Trophoblast cell (in vitro differentiated cells and primary cell): ENCODE data around the gene ARPC2.

Experiments used
- DNase-seq, 2 donors: peaks; one replicate each; pipeline ENCODE4 v3.0.0-alpha.2; 2016
- H2AFZ ChIP-seq: 2 replicates; pipeline ENCODE4 v1.6.1; 2013; ENCODE audit warnings: low read length, moderate library complexity, mild to moderate bottlenecking; ENCODE audit not compliant: insufficient read depth, poor library complexity
- H2AK5ac ChIP-seq: 2 replicates; pipeline ENCODE4 v1.6.1; 2013; ENCODE audit warnings: mild to moderate bottlenecking, low read length
- H2BK120ac ChIP-seq: 2 replicates; pipeline ENCODE4 v1.6.1; 2013; ENCODE audit warnings: low read length, mild to moderate bottlenecking, moderate library complexity; ENCODE audit not compliant: insufficient read depth, poor library complexity
- H2BK12ac ChIP-seq: 2 replicates; pipeline ENCODE4 v1.6.1; 2013; ENCODE audit warnings: mild to moderate bottlenecking, low read length, moderate library complexity
- H2BK5ac ChIP-seq: 2 replicates; pipeline ENCODE4 v1.6.1; 2013; ENCODE audit warnings: low read length, low read depth, moderate library complexity, mild to moderate bottlenecking; ENCODE audit not compliant: poor library complexity
- H3K14ac ChIP-seq: 2 replicates; pipeline ENCODE4 v1.6.1; 2013; ENCODE audit warnings: mild to moderate bottlenecking, low read length
- H3K18ac ChIP-seq: 2 replicates; pipeline ENCODE4 v1.6.1; 2013; ENCODE audit warnings: mild to moderate bottlenecking, low read length
- H3K23ac ChIP-seq: 2 replicates; pipeline ENCODE4 v1.6.1; 2013; ENCODE audit warnings: low read length
- H3K27ac ChIP-seq: 2 replicates; pipeline ENCODE4 v1.5.1; 2013; ENCODE audit warnings: low read depth, mild to moderate bottlenecking, inconsistent platforms, low read length, moderate library complexity
- H3K27me3 ChIP-seq: 2 replicates; pipeline ENCODE4 v1.6.1; 2013; ENCODE audit warnings: inconsistent platforms, mild to moderate bottlenecking, low read length, moderate library complexity; ENCODE audit not compliant: insufficient read depth
- H3K36me3 ChIP-seq, 2 experiments: 1 replicate in 1 of 2; 2 replicates in 1 of 2; pipeline ENCODE4 v1.6.1; 2013; ENCODE audit warnings: low read length in 2 of 2, mild to moderate bottlenecking in 2 of 2, moderate library complexity in 1 of 2; ENCODE audit not compliant: insufficient read depth in 2 of 2, control insufficient read depth in 1 of 2
- H3K4ac ChIP-seq: 2 replicates; pipeline ENCODE4 v1.6.1; 2013; ENCODE audit warnings: low read depth, mild to moderate bottlenecking, low read length, moderate library complexity
- H3K4me1 ChIP-seq, 2 experiments: 1 replicate in 1 of 2; 2 replicates in 1 of 2; pipeline ENCODE4 v1.6.1; 2013; ENCODE audit warnings: low read length in 2 of 2, mild to moderate bottlenecking in 2 of 2, moderate library complexity in 1 of 2; ENCODE audit not compliant: insufficient read depth in 2 of 2, control insufficient read depth in 1 of 2
- H3K4me2 ChIP-seq: 2 replicates; pipeline ENCODE4 v1.6.1; 2013; ENCODE audit warnings: inconsistent platforms, mild to moderate bottlenecking, low read length, moderate library complexity
- H3K4me3 ChIP-seq: 2 replicates; pipeline ENCODE4 v1.5.1; 2013; ENCODE audit warnings: mild to moderate bottlenecking, low read depth, low read length, inconsistent platforms
- H3K79me1 ChIP-seq: one replicate; pipeline ENCODE4 v1.6.1; 2013; ENCODE audit warnings: low read length
- H3K79me2 ChIP-seq: 2 replicates; pipeline ENCODE4 v1.6.1; 2013; ENCODE audit warnings: low read length, mild to moderate bottlenecking; ENCODE audit not compliant: control insufficient read depth, insufficient read depth, poor library complexity
- H3K9ac ChIP-seq: 2 replicates; pipeline ENCODE4 v1.6.1; 2013; ENCODE audit warnings: mild to moderate bottlenecking, low read length
- H3K9me3 ChIP-seq: 2 replicates; pipeline ENCODE4 v1.6.1; 2013; ENCODE audit warnings: low read depth, mild to moderate bottlenecking, control low read depth, inconsistent platforms, low read length; ENCODE audit not compliant: insufficient read depth
- H4K12ac ChIP-seq: 2 replicates; pipeline ENCODE4 v1.6.1; 2013; ENCODE audit warnings: low read depth, mild to moderate bottlenecking, low read length, moderate library complexity
- H4K8ac ChIP-seq: 2 replicates; pipeline ENCODE4 v1.6.1; 2013; ENCODE audit warnings: low read depth, mild to moderate bottlenecking, low read length, moderate library complexity
- H4K91ac ChIP-seq: one replicate; pipeline ENCODE4 v1.6.1; 2013; ENCODE audit warnings: low read depth, mild to moderate bottlenecking, low read length, moderate library complexity
- WGBS: extraction: QIAGEN DNeasy Blood & Tissue Kit; methylation state at CpG from one replicate; pipeline ENCODE4 v1.1.7; 2013; ENCODE audit warnings: missing lambda C conversion rate; ENCODE audit not compliant: insufficient read length, insufficient coverage; ENCODE audit errors: extremely low coverage; 5-methylcytosine and 5-hydroxymethylcytosine counted together

Gene ARPC2

GRCh38 chr2:218263817-218264641, 47.0 kb downstream of the ARPC2 start:
- no CpG with 5 or more reads among the region's 17 CpGs for WGBS
- Histone ChIP-seq H3K27ac (no peak overlapping the region), H3K4me3 (no peak overlapping the region), H2BK120ac (no peak overlapping the region), H3K9ac (no peak overlapping the region), H3K14ac (no peak overlapping the region), H2AK5ac (no peak overlapping the region), H2AFZ (no peak overlapping the region), H3K4me2 (no peak overlapping the region), H2BK12ac (no peak overlapping the region), H4K91ac (no peak overlapping the region), H3K9me3 (no peaks in the 10 kb centered on the region), H3K36me3 (peaks cover 47 to 49% of the 10 kb centered on the region in 2 experiments), H4K12ac (no peak overlapping the region), H2BK5ac (no peak overlapping the region), H3K27me3 (no peaks in the 10 kb centered on the region), H3K23ac (no peak overlapping the region), H3K4me1 (peaks cover 15 to 26% of the 10 kb centered on the region in 2 experiments), H4K8ac (no peak overlapping the region), H3K4ac (no peak overlapping the region), H3K18ac (no peak overlapping the region), H3K79me2 (no peaks in the 10 kb centered on the region), H3K79me1 (peaks cover 6% of the 10 kb centered on the region)
- no peak for DNase-seq

DNA sequence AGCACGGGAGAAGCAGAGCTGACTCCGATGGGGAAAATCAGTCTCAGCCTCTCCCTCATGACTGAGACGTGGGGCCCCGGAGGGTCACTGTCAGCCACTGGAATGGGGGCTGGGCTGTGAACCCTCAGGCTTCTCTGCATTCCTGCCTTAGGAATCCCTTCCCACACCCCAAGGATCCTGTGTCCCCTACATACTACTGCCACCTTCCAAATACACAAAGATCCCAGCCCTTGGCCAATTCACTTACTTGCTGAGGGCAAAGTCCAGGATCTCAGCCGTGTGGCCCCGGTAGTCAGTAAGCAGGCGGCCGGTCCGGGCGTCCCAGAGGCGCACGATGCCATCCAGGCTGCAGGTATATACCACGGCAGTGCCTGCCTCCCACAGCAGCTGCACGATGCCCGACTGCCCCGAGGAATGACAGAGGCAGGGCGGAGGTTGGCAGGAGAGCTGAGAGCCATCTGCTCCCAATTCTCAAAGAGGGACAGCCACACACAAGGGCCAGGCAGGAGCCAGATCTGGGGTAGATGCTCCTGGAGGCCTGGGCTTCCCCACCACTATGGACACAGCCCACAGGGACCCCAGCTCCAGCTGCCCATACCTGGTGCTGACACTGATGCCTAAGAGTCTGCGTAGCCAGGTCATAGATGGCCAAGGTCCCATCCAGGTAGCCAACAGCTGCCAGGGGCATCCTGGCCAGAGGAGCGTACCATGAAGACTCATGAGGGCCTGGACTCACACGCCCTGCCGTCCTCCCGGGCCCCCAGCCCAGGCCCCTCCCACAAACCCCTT, 48.0 kb downstream of the ARPC2 start:
- no peak overlapping the region for H3K23ac ChIP-seq
- no peak overlapping the region for H3K4ac ChIP-seq
- H4K91ac ChIP-seq = no peak overlapping the region
- H3K27me3 ChIP-seq = no peaks in the 10 kb centered on the region
- no peak overlapping the region for H3K14ac ChIP-seq
- no peak overlapping the region for H3K18ac ChIP-seq
- no peak overlapping the region for H3K4me2 ChIP-seq
- no peak overlapping the region for H4K12ac ChIP-seq
- H3K79me2 ChIP-seq = peaks cover 8% of the 10 kb centered on the region
- no peak overlapping the region for H3K4me3 ChIP-seq
- H3K27ac ChIP-seq = no peak overlapping the region
- H3K9ac ChIP-seq = no peak overlapping the region
- no peak overlapping the region for H4K8ac ChIP-seq
- DNase-seq = no peak
- no peak overlapping the region for H2BK120ac ChIP-seq
- H2BK12ac ChIP-seq = no peak overlapping the region
- peaks cover 47 to 49% of the 10 kb centered on the region in 2 experiments for H3K36me3 ChIP-seq
- no peak overlapping the region for H2BK5ac ChIP-seq
- WGBS = no CpG with 5 or more reads among the region's 22 CpGs
- no peak overlapping the region for H2AFZ ChIP-seq
- H3K79me1 ChIP-seq = peaks cover 3% of the 10 kb centered on the region
- no peak overlapping the region for H2AK5ac ChIP-seq
- H3K4me1 ChIP-seq = peaks cover 9 to 22% of the 10 kb centered on the region in 2 experiments
- H3K9me3 ChIP-seq = no peaks in the 10 kb centered on the region

- Histone ChIP-seq H3K4me3 (no peak overlapping the region), H3K27ac (no peak overlapping the region), H4K91ac (no peak overlapping the region), H2BK12ac (no peak overlapping the region), H4K8ac (no peak overlapping the region), H3K9me3 (no peaks in the 10 kb centered on the region), H3K36me3 (peaks cover 47 to 49% of the 10 kb centered on the region in 2 experiments), H3K18ac (no peak overlapping the region), H3K79me1 (peaks cover 6% of the 10 kb centered on the region), H3K4ac (no peak overlapping the region), H3K4me2 (no peak overlapping the region), H2AK5ac (no peak overlapping the region), H2BK5ac (no peak overlapping the region), H3K4me1 (peaks cover 3 to 15% of the 10 kb centered on the region in 2 experiments), H2AFZ (no peak overlapping the region), H4K12ac (no peak overlapping the region), H2BK120ac (no peak overlapping the region), H3K9ac (no peak overlapping the region), H3K14ac (no peak overlapping the region), H3K27me3 (no peaks in the 10 kb centered on the region), H3K79me2 (peaks cover 9% of the 10 kb centered on the region), H3K23ac (no peak overlapping the region)
- DNase-seq = no peak
- WGBS = no CpG with 5 or more reads among the region's 8 CpGs
These were observed 48.6 kb downstream of the ARPC2 start for GRCh38 chr2:218265626-218266025.

GRCh38 chr2:218266316-218266979, 49.5 kb downstream of the ARPC2 start:
- H3K23ac ChIP-seq = no peak overlapping the region
- no peak overlapping the region for H3K27ac ChIP-seq
- no CpG with 5 or more reads among the region's 15 CpGs for WGBS

More at GRCh38 chr2:218266316-218266979, 49.5 kb downstream of the ARPC2 start:
- Histone ChIP-seq H3K18ac (no peak overlapping the region), H3K9me3 (no peaks in the 10 kb centered on the region), H3K14ac (no peak overlapping the region), H3K4me2 (no peak overlapping the region), H4K12ac (no peak overlapping the region), H3K36me3 (peaks cover 47 to 49% of the 10 kb centered on the region in 2 experiments), H2BK5ac (no peak overlapping the region), H3K4ac (no peak overlapping the region), H2AFZ (no peak overlapping the region), H2AK5ac (no peak overlapping the region), H3K9ac (no peak overlapping the region), H4K8ac (no peak overlapping the region), H3K79me1 (peaks cover 6% of the 10 kb centered on the region), H4K91ac (no peak overlapping the region), H3K27me3 (no peaks in the 10 kb centered on the region), H2BK120ac (no peak overlapping the region), H2BK12ac (no peak overlapping the region), H3K4me3 (no peak overlapping the region), H3K4me1 (peaks cover 5 to 13% of the 10 kb centered on the region in 2 experiments), H3K79me2 (peaks cover 9% of the 10 kb centered on the region)
- DNase-seq = no peak
